CD4-positive, alpha-beta T cell (primary cell): Measurements from ENCODE around the gene RBM33. TPM values are rescaled to one million over a fixed set of nuclear protein-coding genes. Genes with fewer than 3 reads are reported as not detected.

Experiments used
- ATAC-seq: fragments of 200-7000 bp; cut with Tn5 transposase; one replicate; pipeline ENCODE4 v1.10.0; 2022; ENCODE audit warnings: mild to moderate bottlenecking; ENCODE audit not compliant: poor library complexity
- CTCF ChIA-PET: fragments of 350-600 bp; sonication (Branson Sonifier 250); formaldehyde crosslinking; loops from one replicate; lab custom pipeline; 2021; ENCODE audit warnings: antibody characterized with exemption, inconsistent platforms; lab: Charles Lee
- POLR2A ChIA-PET: fragments of 350-600 bp; sonication (Branson Sonifier 250); formaldehyde crosslinking; loops from one replicate; lab custom pipeline; 2021; ENCODE audit warnings: antibody characterized with exemption, inconsistent platforms; lab: Charles Lee
- DNase-seq, 14 experiments: peaks; one replicate each; pipeline ENCODE4 v3.0.0-alpha.2; 2013 to 2020; ENCODE audit warnings: mixed read lengths in 2 of 14
- H3K27ac ChIP-seq, 2 donors: one replicate each; pipeline versions ENCODE4 v1.5.1 to v1.7.0; 2013; ENCODE audit warnings: low read length in 2 of 2, low read depth in 1 of 2, mild to moderate bottlenecking in 1 of 2
- H3K27me3 ChIP-seq, 2 experiments: 1 replicate in 1 of 2; 2 replicates in 1 of 2; pipeline versions ENCODE4 v1.6.1 to v1.7.0; 2013; ENCODE audit warnings: low read length in 2 of 2, control low read depth in 1 of 2, mild to moderate bottlenecking in 1 of 2, moderate library complexity in 1 of 2; ENCODE audit not compliant: insufficient read depth in 2 of 2, control insufficient read depth in 1 of 2
- H3K36me3 ChIP-seq: one replicate; pipeline ENCODE4 v1.6.1; 2013; ENCODE audit warnings: low read length, control low read depth; ENCODE audit not compliant: insufficient read depth
- H3K4me1 ChIP-seq: one replicate; pipeline ENCODE4 v1.6.1; 2013; ENCODE audit warnings: low read length, control low read depth; ENCODE audit not compliant: insufficient read depth
- H3K4me3 ChIP-seq: one replicate; pipeline ENCODE4 v1.5.1; 2013; ENCODE audit warnings: mild to moderate bottlenecking, low read length, moderate library complexity
- H3K9me3 ChIP-seq, 2 experiments: 1 replicate in 1 of 2; 2 replicates in 1 of 2; pipeline versions ENCODE4 v1.6.1 to v1.7.0; 2013; ENCODE audit warnings: low read length in 2 of 2, mild to moderate bottlenecking in 2 of 2, control low read depth in 1 of 2, moderate library complexity in 1 of 2; ENCODE audit not compliant: control insufficient read depth in 1 of 2, insufficient read depth in 1 of 2
- H3K27ac Mint-ChIP-seq: one replicate; pipeline ENCODE4 v1.8.0; 2020; ENCODE audit warnings: mixed read lengths
- H3K27me3 Mint-ChIP-seq: one replicate; pipeline ENCODE4 v1.8.0; 2021; ENCODE audit warnings: mixed read lengths
- H3K36me3 Mint-ChIP-seq: one replicate; pipeline ENCODE4 v1.8.0; 2021; ENCODE audit warnings: low read depth, mixed read lengths
- H3K4me1 Mint-ChIP-seq: one replicate; pipeline ENCODE4 v1.8.0; 2021; ENCODE audit warnings: low read depth, mixed read lengths
- H3K4me3 Mint-ChIP-seq: one replicate; pipeline ENCODE4 v1.8.0; 2020; ENCODE audit warnings: mild to moderate bottlenecking, mixed read lengths
- H3K9me3 Mint-ChIP-seq: one replicate; pipeline ENCODE4 v1.8.0; 2020; ENCODE audit warnings: mixed read lengths
- intact Hi-C, 2 experiments: fragments of 100-400 bp; cut with DNase I in 1 of 2; cut with micrococcal nuclease in 1 of 2; formaldehyde crosslinking; loops; one replicate each; pipeline versions ENCODE4 v1.15.1 to v1.9.0; 2023 to 2025; cut with DNase I, micrococcal nuclease
- total RNA-seq, 174 experiments: library from RNA in 2 of 174; stranded (reverse) in 2 of 174; gene quantifications; one replicate each; pipeline ENCODE4 v1.2.3 and lab custom pipeline; 2021 to 2026
- TF ChIP-seq, protein P1 (sequence below): fragments of 200-600 bp; IDR thresholded peaks from one replicate; pipeline ENCODE4 v1.8.0; 2022; ENCODE audit warnings: antibody characterized with exemption, mild to moderate bottlenecking

RBM33 gene
- total RNA-seq, 2 experiments from 2014 or later: 178 to 184 TPM

DNA sequence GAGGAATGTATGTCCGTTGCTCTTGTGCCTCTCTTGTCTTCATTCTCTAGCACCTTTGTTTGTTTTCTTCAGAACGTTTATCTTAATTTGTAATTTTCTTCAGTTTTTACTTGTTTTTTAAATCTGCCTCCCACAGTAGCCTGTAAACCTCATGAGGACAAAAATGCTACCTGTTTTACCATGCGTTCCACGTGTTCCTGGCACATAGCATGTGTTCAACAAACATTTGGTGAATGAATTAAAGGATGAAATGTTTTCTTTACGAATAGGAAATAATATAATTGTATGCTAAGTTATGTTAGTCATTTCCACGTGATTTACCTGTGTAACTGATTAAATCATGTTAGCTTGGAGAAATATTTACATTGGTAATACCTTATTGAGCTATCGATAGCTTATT, 2.2 kb downstream of the RBM33 start:
- Mint-ChIP-seq H3K27ac (peak overlapping the region; percentile 94), H3K9me3 (peaks cover 6% of the 10 kb centered on the region), H3K27me3 (no peaks in the 10 kb centered on the region), H3K36me3 (peaks cover 90% of the 10 kb centered on the region), H3K4me3 (peak overlapping the region; percentile 99), H3K4me1 (peaks cover 85% of the 10 kb centered on the region)
- intact Hi-C loops: loop anchor here (10.0 kb wide), 5 partner anchors 48 to 1308 kb away; partner anchors contain the start of genes LMBR1 (in 1 of the 2) and RNF32 (in 1 of the 2)
- H3K4me3 ChIP-seq: no peak overlapping the region
- POLR2A ChIA-PET: no interaction called here
- no peaks in the 10 kb centered on the region for H3K27me3 ChIP-seq
- CTCF ChIA-PET: no interaction called here
- no peak for DNase-seq
- no peak overlapping the region for H3K27ac ChIP-seq
- ATAC-seq: no peak
- peaks cover 0 to 10% of the 10 kb centered on the region in 2 experiments for H3K9me3 ChIP-seq
- TF ChIP-seq, protein P1, sequence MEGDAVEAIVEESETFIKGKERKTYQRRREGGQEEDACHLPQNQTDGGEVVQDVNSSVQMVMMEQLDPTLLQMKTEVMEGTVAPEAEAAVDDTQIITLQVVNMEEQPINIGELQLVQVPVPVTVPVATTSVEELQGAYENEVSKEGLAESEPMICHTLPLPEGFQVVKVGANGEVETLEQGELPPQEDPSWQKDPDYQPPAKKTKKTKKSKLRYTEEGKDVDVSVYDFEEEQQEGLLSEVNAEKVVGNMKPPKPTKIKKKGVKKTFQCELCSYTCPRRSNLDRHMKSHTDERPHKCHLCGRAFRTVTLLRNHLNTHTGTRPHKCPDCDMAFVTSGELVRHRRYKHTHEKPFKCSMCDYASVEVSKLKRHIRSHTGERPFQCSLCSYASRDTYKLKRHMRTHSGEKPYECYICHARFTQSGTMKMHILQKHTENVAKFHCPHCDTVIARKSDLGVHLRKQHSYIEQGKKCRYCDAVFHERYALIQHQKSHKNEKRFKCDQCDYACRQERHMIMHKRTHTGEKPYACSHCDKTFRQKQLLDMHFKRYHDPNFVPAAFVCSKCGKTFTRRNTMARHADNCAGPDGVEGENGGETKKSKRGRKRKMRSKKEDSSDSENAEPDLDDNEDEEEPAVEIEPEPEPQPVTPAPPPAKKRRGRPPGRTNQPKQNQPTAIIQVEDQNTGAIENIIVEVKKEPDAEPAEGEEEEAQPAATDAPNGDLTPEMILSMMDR: no peak
- H3K4me1 ChIP-seq: peaks cover 32% of the 10 kb centered on the region
- H3K36me3 ChIP-seq: peaks cover 31% of the 10 kb centered on the region

DNA sequence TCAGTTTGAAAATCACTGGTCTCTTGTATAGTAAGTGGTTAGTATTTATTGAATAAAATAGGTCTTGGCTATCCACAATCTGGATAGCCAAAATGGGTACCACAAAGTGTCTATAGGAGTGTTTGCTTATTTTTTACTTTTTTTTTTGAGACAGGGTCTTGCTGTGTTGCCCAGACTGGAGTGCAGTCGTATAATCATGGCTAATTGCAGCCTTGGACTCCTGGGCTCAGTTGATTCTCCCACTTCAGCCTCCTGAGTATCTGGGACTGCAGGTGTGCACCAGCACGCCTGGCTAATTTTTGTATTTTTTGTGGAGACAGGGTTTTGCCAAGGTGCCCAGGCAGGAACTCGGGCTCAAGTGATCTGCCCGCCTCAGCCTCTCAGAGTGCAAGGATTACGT, 2.8 kb downstream of the RBM33 start:
- ATAC-seq: no peak
- Histone ChIP-seq H3K9me3 (peaks cover 0 to 10% of the 10 kb centered on the region in 2 experiments), H3K27me3 (no peaks in the 10 kb centered on the region), H3K4me1 (peaks cover 32% of the 10 kb centered on the region), H3K4me3 (no peak overlapping the region), H3K27ac (no peak overlapping the region), H3K36me3 (peaks cover 25% of the 10 kb centered on the region)
- TF ChIP-seq, protein P1: no peak
- DNase-seq: no peak
- Mint-ChIP-seq H3K27me3 (no peaks in the 10 kb centered on the region), H3K27ac (no peak overlapping the region), H3K9me3 (peaks cover 6% of the 10 kb centered on the region), H3K36me3 (peaks cover 88% of the 10 kb centered on the region), H3K4me3 (peak overlapping the region; percentile 99), H3K4me1 (peaks cover 88% of the 10 kb centered on the region)
- POLR2A ChIA-PET: no interaction called here
- CTCF ChIA-PET: no interaction called here
- intact Hi-C loops: loop anchor here (10.0 kb wide), 5 partner anchors 47 to 1307 kb away; partner anchors contain the start of genes LMBR1 (in 1 of the 2) and RNF32 (in 1 of the 2)

DNA sequence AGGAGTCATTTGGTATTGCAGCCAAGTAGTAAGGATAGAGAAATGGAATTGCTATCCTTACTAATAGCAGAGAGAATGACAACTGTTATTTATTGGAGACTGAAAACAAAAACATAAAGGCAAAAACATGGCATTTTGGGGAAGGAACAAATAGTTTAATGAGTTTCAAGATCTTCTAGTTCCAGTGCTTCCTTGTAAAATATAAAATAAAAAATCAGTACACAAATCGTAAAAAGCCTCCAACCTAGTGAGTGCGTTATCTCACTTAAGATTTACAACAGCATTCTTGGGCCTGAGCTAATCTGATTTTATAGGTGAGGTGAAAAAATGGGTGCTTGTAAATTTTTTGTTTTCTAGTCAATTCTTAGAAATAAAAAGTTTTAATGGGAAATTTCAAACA, 3.3 kb downstream of the RBM33 start:
- DNase-seq: no peak
- TF ChIP-seq, protein P1: no peak
- H3K9me3 ChIP-seq: peaks cover 0 to 10% of the 10 kb centered on the region in 2 experiments
- no peak overlapping the region for H3K27ac Mint-ChIP-seq
- no peak overlapping the region for H3K4me3 ChIP-seq
- ChIA-PET POLR2A (no interaction called here), CTCF (no interaction called here)
- H3K36me3 ChIP-seq: peaks cover 25% of the 10 kb centered on the region
- no peaks in the 10 kb centered on the region for H3K27me3 Mint-ChIP-seq
- H3K27me3 ChIP-seq: no peaks in the 10 kb centered on the region
- peak overlapping the region; percentile 99 for H3K4me3 Mint-ChIP-seq
- H3K4me1 Mint-ChIP-seq: peaks cover 92% of the 10 kb centered on the region
- intact Hi-C loops: loop anchor here (10.0 kb wide), 5 partner anchors 47 to 1307 kb away; partner anchors contain the start of genes LMBR1 (in 1 of the 2) and RNF32 (in 1 of the 2)
- H3K36me3 Mint-ChIP-seq: peaks cover 88% of the 10 kb centered on the region
- H3K27ac ChIP-seq: no peak overlapping the region
- peaks cover 6% of the 10 kb centered on the region for H3K9me3 Mint-ChIP-seq
- no peak for ATAC-seq
- peaks cover 32% of the 10 kb centered on the region for H3K4me1 ChIP-seq
